Ramos (cell line): Measurements from ENCODE around the gene MAD1L1.
"Not testable (repeated sequence)": the region's sequence is repeated elsewhere in the genome, so short reads cannot be mapped to it uniquely, and the experiment has no call there.

Experiments used
- in situ Hi-C: fragments of 300-500 bp; cut with MboI; formaldehyde crosslinking; loops from one replicate; pipeline ENCODE4 v1.14.3; 2022; ENCODE audit warnings: low sequenced_read_pairs; ENCODE audit not compliant: unreplicated experiment

Gene MAD1L1

DNA sequence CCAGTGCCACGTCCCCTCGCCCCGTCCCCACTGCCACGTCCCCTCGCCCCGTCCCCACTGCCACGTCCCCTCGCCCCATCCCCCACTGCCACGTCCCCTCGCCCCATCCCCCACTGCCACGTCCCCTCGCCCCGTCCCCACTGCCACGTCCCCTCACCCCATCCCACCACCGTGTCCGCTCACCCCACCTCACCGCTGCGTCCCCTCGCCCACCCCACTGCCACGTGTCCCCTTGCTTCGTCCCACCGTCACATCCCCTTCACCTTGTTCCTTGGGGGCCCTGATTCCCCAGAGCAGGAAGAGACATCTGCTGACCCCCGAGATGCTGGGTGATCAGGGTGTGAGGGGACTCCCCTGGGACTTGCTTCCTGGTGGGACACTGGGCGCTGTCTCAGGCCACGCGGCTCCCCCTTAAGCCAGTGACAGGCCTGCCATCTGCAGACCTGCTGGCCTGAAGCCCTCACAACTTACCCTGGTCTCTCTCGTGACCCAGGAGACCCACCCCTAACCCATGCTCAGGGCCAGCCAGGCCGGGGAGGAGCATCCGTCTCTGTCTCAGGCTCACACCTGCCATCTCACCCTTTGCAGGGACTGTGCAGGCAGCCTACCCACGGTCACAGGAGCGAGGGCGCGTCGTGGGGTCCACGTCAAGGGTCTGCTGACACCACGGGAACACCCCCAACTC lies 302.2 kb downstream of the MAD1L1 start:
- in situ Hi-C loops: no loop called here

- in situ Hi-C loops: not testable (repeated sequence)
These were observed 303.3 kb downstream of the MAD1L1 start for GRCh38 chr7:1929349-1929925.

DNA sequence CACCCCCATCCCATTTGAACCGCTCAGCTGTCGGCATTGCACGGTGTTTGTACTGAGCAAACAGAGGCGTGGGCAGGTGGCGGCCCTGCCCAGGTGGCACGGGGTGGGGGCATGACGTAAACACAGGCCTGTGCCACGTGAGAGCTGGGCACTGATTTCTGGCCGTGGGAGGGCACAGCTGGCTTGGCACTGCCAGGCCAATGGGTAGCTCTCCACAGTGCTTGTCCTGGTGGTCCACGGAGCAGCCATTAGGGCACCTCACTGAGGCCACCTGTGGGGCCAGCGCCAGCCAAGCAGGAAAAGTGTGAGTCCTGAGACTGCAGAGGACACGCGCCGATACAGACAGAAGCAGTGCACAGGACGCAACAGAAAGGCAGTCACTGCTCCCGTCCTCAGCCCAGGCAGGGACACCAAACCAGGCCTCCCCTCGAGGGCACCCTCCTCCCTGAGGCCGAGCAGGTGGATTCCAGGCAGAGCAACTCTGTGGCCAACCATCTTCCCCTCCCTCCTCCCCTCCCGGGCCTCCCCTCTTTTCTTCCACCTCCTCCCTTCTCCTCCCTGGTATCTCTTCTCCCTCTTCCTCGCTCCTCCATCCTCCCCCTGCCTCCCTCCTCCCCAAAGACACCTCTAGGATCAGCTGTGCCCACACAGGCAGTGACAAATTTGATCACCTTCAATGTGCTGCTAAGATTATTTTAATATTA lies 303.9 kb downstream of the MAD1L1 start:
- in situ Hi-C loops: no loop called here

DNA sequence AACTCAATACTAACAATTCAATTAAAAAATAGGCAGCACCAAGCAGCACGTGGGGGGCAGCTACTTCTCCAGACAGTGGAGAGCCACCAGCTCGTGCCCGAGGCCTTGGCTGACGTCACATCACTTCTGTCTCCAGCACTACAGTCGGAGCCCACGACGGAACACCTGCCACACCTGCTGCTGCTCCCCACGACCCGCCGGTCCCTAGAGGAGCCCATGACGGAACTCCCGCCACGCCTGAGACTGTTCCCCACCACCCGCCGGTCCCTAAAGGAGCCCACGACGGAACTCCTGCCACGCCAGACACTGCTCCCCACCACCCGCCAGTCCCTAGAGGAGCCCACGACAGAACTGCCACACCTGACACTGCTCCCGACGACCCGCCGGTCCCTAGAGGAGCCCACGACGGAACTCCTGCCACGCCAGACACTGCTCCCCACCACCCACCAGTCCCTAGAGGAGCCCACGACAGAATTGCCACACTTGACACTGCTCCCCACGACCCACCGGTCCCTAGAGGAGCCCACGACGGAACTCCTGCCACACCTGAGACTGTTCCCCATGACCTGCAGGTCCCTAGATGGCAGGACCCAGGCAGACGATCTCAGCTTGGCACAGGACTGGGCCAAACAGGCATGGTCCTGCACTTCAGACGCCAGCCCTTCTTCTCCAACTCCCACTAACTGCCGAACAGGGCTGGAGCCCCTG lies 304.7 kb downstream of the MAD1L1 start:
- in situ Hi-C loops: no loop called here

GRCh38 chr7:1926908-1927306 lies 305.8 kb downstream of the MAD1L1 start:
- in situ Hi-C loops: no loop called here

DNA sequence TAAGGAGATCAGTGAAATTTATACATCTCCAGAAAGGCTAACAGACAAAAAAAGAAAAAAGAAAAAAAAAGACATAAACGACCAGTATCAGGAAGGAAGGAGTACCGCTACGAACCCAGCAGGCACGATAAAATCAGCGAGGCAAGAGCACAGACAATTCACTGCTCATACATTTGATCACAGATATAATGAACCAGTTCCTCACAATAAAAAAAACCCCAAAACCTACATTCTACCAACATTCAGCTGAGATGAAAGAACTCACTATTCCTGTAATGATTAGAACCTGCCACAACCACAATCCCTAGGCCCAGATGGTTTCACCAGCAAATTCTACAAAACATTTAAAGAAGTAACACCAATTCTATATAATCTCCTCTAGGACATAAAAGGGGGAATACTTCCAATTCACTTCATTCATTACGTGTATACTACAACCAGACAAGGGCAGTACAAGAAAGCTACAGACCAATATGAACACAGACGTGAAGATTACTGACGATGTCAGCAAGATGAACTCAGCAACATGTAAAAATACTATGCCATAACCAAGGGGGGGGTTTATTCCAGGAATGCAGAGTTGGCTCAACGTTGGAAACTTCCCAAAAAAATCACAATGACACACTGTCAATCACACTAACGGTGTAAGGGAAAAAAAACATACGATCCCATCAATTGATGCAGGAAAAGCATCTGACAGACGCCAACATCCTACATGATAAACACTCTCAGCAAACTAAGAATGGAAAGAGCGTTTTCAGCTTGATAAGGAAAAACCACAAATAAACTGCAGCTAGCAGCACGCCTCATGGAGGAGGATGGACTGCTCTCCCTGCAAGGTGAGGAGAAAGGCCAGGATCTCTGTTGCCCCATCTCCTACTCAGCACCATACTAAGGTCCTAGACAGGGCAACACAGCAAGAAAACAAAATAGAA lies 306.5 kb downstream of the MAD1L1 start:
- in situ Hi-C loops: no loop called here

DNA sequence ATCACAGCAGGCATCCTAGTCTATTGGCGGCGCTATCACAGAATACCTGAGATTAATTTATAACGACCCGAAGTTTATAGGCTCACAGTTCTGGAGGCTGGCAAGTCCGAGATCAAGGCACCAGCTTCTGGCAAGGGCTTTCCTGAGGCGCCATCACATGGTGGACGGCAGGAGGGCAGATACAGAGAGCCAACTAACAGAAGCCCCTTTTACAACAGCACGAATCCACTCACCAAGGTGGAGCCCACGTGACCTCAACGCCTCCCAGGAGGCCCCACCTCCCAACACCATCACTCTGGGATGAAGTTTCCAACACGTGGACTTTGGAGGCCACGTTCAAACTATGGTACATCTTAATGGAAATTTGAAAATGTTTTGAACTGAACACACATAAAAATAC lies 307.4 kb downstream of the MAD1L1 start:
- in situ Hi-C loops: no loop called here

DNA sequence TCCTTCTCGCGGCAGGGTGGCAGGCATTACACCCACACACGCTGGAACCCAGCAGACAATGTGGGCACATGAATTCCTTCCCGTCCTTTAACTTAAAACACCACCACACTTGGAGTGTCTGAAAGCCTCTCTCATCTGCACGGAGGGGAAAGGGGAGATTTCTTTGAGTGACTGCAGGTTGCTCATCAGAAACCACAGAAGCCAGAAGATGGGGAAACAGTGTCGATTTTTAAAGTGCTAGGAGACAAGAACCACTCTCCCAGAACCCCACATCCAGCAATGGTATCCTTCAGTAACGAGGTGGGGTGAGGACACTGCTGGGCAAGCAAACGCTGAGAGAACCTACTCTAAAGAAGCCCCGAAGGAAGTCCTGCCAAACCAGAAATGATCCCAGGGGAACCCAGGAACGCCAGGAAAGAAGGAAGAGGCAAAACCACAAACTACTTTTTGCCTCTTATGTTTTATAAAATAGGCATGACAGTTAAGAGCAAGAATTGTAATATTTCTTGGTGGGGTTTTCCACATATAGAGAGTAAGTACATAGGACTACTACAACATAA lies 308.4 kb downstream of the MAD1L1 start:
- in situ Hi-C loops: no loop called here

DNA sequence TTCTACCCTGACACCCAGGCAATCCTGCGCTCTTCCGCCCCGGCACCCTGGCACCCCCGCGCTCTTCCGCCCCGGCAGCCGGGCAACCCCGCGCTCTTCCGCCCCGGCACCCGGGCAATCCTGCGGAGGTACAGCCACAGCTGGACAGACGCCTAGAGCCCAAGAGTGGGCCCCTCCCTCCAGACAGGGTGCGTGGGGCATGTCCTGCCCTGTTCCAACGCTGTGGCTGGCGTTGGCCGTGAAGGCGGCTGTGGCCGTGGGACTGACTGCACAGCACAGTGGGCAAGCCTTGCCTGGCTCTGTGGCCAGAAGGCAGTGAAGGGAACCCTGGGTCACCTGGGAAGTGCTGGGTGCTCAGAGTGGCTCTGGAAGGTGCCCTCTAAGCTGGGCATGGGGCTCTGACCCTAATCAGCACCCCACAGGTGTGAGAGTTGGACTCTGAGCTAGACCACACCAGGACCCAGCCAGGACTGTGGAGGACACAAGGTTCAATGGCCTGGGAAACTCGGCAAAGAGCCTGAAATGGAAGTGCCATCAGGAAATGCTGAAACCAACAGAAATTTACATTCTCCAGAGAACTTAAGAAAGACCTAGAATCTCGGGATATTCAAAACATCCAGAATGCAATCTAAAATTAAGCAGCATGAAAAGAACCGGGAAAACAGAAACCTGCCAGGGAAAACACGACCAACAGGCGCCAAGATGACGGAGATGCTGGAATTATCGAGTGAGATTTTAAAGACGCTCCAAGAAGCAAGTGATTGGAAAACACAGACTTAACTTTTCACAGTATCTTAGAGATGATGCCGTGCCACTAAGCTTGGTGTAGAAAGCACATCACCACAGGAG lies 309.1 kb downstream of the MAD1L1 start:
- in situ Hi-C loops: no loop called here

GRCh38 chr7:1922870-1923236 lies 309.9 kb downstream of the MAD1L1 start:
- in situ Hi-C loops: no loop called here

DNA sequence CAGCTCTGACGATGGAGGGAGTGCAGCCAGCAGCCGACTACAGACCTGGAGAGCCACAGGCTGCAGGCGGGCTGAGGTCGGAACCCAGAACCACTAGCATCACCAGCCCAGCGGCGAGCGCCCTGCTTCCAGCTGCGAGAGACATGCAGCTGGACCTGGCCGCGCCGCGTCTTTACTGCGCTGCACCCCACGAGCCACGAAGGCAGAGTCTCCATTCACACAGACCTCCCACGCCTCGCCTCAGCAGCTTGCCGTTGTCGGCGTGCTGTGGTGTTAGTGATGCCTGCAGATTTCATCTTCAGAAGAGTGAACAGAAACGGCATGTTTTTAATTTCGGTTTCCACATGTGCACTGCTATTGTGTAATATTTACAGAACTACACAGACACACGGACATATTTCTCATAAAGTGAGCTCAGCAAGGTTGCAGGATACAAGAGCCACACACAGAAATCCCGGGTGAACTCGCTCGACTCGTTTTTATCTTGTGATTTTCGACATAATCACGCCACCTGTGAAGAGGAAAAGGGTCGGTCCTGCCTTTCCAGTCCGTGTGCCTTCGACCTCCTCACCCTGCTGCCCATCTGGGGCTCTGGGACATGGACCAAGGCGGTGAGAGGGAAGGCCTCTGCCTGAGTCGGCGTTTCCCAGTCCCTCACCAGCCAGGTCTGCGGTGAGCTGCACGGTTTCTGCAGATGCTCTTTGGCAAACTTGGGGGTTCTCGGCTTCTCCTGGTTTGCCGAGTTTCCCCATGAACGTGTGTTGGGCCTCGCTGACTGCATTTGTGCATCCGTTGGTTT lies 310.5 kb downstream of the MAD1L1 start:
- in situ Hi-C loops: no loop called here

- in situ Hi-C loops: no loop called here
These were observed 311.9 kb downstream of the MAD1L1 start for GRCh38 chr7:1920881-1921280.

DNA sequence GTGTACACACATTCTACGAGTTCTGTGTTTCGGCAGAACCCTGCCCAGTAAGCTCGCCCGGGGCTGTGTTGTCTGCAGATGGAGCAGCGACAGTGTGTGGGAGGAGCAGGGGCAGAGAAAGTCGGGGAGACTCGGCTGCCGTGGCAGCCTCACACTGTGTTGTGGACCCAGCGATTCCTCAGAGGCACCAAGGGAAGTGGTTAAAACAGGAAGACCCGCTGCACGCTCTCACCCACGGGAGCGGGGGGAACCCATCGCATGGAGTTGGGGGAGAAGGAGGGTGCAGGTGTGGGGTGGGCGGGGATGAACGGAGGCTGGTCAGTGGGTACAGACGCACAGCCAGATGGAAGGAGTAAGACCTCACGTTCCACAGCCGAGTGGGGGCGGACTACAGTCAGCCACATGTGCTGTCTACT lies 312.5 kb downstream of the MAD1L1 start:
- in situ Hi-C loops: no loop called here

DNA sequence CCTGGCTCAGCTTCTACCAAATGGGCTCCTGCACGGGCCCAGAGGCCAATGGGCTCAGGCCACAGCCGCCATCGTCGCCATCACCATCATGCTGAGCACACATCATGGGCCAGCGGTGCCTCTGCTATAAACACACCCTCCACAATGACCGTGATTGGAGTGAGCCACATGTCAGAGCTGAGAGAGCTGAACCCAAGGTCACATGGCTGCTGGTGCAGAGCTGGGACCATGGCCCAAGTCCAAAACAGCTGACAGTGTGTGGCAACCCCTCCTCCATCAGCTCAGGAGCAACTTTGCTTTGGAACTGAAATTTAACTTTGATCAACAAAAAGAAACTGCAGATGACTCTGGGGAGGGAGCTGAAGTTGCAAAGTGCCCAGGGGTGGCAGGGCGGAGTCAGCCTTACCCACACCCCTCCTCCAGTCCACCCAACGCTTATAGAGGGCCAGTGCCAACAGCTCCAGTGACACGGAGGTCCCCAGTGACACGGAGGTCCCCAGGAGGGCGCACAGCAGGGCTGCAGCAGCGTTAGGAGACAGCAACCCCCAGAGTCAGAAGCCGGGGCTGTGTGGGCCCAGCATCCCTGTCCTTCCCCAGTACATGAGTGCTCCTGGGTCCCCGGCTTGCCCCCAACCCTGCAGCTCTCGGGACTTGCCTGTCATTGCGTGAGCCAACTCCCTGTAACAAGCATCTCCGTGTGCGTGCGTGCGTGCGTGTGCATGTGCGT lies 313.0 kb downstream of the MAD1L1 start:
- in situ Hi-C loops: no loop called here

DNA sequence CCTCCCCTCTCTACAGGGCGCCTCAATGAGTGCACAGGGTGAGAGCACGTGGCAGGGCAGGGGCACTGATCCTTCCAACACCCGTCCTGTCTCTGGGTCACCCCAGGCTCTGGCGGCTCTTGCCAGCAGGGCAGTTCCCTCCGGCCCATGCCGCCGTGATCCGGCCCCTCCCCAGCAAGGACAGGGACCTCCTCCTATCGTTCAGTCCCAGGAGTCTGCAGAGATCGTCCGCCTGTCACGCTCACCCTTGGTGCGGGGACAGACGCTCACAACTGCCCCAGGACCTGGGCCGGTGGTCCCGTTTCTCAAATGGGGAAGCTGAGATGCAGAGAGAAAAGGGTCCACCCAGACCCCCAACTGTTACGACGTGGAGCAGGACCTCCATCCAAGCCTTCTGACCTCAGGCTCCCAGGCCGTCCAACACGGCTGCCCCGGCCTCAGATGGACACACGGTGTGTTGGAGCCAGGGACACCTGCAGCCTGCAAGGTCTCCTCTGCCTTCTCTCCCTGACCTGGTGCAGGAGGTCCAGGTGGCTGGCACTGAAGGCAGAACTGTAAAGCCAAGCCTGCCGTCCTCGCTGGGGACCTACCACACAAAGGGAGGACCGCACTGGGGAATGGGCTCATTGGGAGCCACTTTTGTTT lies 313.7 kb downstream of the MAD1L1 start:
- in situ Hi-C loops: no loop called here

- in situ Hi-C loops: no loop called here
These were observed 314.6 kb downstream of the MAD1L1 start for GRCh38 chr7:1918063-1918645.
